Measurements from ENCODE around the gene CUTC. TPM values are rescaled to one million over a fixed set of nuclear protein-coding genes. Genes with fewer than 3 reads are reported as not detected.

Gene CUTC
- total and polyA plus RNA-seq, 4 donors = 10.3 to 23.4 (median 17.3) TPM

- 85% methylated on average over 4 of the region's 4 CpGs for WGBS
- TF ChIP-seq REST (IDR thresholded peaks at IDR 0.05) (no peak), FOXA2 (IDR thresholded peaks at IDR 0.05) (no peak), JUND (IDR thresholded peaks at IDR 0.05) (no peak), FOXA1 (IDR thresholded peaks at IDR 0.05) (no peak), ATF3 (IDR thresholded peaks at IDR 0.05) (no peak), MAX (IDR thresholded peaks at IDR 0.05) (no peak), ZBTB33 (IDR thresholded peaks at IDR 0.05) (no peak), HNF4A (conservative IDR thresholded peaks at IDR 0.05) (no peak), NR2F2 (IDR thresholded peaks at IDR 0.05) (no peak), TAF1 (conservative IDR thresholded peaks at IDR 0.05) (no peak), SP1 (IDR thresholded peaks at IDR 0.05) (no peak), RAD21 (IDR thresholded peaks at IDR 0.05) (no peak), YY1 (IDR thresholded peaks at IDR 0.05) (no peak), CTCF (IDR thresholded peaks at IDR 0.05; ENCODE audit: low read depth, low read length, missing input control) (no peak), RXRA (IDR thresholded peaks at IDR 0.05) (no peak), HNF4G (IDR thresholded peaks at IDR 0.05) (no peak), EGR1 (IDR thresholded peaks at IDR 0.05; ENCODE audit: low read depth in 2 of 2) (no peak), GABPA (IDR thresholded peaks at IDR 0.05 in 1 of 2, conservative IDR thresholded peaks at IDR 0.05 in 1 of 2) (no peak)
- no peak for DNase-seq (ENCODE audit: low spot score)
Measured at GRCh38 chr10:99765672-99766301, 33.8 kb downstream of the CUTC start.

More at GRCh38 chr10:99765672-99766301, 33.8 kb downstream of the CUTC start:
- peaks cover 0 to 2% (median under 1%) of the 10 kb centered on the region in 4 donors for H3K36me3 ChIP-seq (ENCODE audit: control insufficient read depth in 4 of 4, insufficient read depth in 3 of 4, low read depth in 1 of 4, low read length in 3 of 4)
- no peak overlapping the region for H3K4me3 ChIP-seq (ENCODE audit: low read depth in 1 of 3, low read length in 3 of 3)
- H3K27ac ChIP-seq (ENCODE audit: low read depth in 1 of 2, low read length in 2 of 2) = no peak overlapping the region
- H3K9ac ChIP-seq (ENCODE audit: low read depth in 1 of 2, low read length in 2 of 2) = no peak overlapping the region
- H3K4me1 ChIP-seq (ENCODE audit: control insufficient read depth in 4 of 4, insufficient read depth in 4 of 4, low read length in 3 of 4) = peaks cover 0 to 3% (median 2%) of the 10 kb centered on the region in 4 donors
- no peaks in the 10 kb centered on the region for H3K27me3 ChIP-seq (ENCODE audit: control insufficient read depth in 4 of 4, insufficient read depth in 4 of 4, low read length in 3 of 4)
- H3K9me3 ChIP-seq (ENCODE audit: control insufficient read depth in 4 of 4, low read length in 3 of 4) = no peaks in the 10 kb centered on the region

Measured in liver (tissue), 9 donors.